SH-SY5Y (cell line): ENCODE data around the gene NMRK1.

ENCODE experiments used
- GATA2 ChIP-seq: IDR thresholded peaks from 2 replicates; pipeline ENCODE4 v1.6.1; 2011; ENCODE audit warnings: mild to moderate bottlenecking, low read depth, low read length
- GATA3 ChIP-seq: IDR thresholded peaks from 2 replicates; pipeline ENCODE4 v1.6.1; 2011; ENCODE audit warnings: low read depth, mild to moderate bottlenecking, low read length, moderate library complexity

DNA sequence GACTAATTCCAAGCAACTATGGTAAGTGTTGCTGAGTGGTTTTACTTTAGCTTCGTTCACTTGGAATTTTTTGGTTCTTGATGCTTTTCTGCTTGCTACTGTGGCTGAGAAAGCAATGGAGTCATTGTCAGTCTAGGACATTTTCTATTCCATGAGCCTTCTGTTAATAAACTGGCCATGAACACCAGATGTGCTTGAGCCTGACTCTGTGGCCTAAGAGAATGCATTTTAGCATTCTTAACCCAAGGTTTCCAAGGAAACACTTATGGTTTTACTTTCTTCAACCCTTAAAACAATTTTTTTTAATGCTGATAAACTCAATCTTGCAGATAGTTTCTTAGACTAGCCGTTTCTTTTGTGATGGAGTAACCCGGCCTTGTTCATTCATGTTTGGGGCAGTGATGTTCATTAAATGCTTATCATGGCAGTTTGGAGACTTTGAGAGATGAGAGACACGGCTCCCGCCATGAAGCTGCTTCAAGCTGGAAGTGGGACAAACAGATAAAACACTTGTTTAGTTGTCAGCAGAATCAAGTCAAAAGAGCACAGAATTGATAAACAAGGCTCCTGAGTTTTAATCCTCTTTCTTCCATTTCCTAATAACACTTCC lies 42.8 kb upstream of the NMRK1 start:
- TF ChIP-seq GATA3 (no peak), GATA2 (no peak)
